T47D (cell line): ENCODE data around the gene DKC1.

ENCODE experiments used
- DNase-seq, 2 experiments: peaks; one replicate each; pipeline versions ENCODE4 v3.0.0 to v3.0.0-alpha.2; 2011 to 2012; ENCODE audit warnings: low read depth in 1 of 2, low spot score in 1 of 2
- JUND ChIP-seq: IDR thresholded peaks from 2 replicates; pipeline ENCODE4 v1.6.1; 2012; ENCODE audit warnings: low read depth
- in situ Hi-C: cut with HindIII; loops from 2 replicates; pipeline ENCODE4 v1.10.0; 2016; ENCODE audit warnings: low sequenced_read_pairs, low pct_unique_long_range_greater_than_20kb

Gene DKC1

DNA sequence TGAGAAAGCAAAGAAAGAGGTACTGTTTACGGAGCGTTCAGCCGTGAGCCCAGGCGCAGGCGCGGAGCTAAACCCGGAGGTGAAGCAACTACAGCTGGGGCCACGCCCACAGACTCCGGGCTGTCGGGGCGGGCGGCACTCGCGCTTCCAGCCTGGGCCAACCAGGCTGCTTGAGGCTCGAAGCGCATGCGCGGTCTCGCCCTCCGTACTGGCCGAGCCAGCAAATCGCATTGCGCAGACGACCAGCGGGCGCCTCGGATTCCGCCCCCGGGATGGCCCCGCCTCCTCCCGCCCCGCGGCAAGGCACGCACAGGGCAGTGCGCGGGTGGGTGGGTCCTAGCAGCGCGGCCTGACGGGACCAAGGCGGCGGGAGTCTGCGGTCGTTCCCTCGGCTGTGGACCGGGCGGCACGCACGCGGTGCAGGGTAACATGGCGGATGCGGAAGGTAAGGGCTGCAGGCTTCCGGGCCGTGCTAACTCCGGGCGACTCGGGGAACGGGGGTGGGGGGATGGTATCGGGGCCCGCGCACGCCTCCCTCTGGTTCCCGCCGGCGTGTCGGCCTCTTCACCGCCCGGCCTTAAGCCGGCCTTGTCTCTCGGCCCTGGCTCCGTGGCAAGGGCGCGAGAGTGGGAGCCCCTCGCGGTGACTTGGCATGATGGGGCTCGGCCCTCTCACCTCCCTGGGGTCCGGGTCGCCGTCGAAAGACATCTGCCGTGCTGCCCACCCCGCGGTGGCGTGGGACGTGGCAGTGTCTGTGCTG, at the start of gene DKC1:
Gene DKC1, plus strand, starts transcription at position 328 of the 760 bp plus-strand sequence. Its CDS starts 102 bp downstream, at position 430.
- TF ChIP-seq JUND: no peak
- peak; percentile 72 to 93 for DNase-seq
- in situ Hi-C loops: no loop called here

DNA sequence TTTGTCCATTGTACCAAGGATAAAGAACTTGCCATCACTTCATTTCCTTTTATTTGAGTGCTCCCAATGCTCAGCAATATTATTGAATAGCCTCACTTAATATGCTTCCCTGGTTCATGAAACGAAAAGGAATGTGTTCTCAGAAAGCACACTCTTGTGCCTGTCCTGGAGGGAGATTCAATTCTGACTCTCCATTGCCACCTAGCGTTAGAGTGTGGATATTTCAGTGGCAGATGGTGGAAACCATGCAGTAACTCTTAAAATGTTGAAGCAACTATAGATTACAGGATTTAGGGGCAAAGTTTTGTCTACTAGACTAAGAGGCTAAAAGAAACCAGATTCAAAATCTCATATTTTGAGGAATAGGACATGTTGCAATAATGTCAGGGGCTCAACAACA, 47.7 kb upstream of the DKC1 start:
- peak; percentile 7 to 58 for DNase-seq
- no peak for TF ChIP-seq JUND
- in situ Hi-C loops: no loop called here

DNA sequence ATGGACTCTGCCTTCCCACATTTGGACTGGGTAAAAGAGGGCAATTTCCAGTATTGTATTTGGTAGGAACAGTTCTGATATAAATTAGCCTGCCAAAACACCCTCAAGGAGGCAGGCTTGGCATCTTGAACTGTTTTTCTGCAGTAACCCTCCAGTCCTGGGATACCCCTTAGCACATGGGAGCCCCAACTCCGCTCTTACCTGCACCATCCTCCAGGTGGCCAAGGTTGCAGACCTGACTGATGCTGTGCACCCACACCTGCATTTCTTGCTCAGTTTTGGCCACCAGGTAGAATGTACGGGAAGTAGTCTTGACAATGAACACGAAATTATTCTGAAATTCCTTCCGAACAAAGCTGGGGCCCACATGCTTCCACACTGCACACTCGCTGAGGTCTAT, 46.8 kb upstream of the DKC1 start:
- TF ChIP-seq JUND: no peak
- DNase-seq: peak in 1 of 2 experiments; percentile 10
- in situ Hi-C loops: no loop called here

DNA sequence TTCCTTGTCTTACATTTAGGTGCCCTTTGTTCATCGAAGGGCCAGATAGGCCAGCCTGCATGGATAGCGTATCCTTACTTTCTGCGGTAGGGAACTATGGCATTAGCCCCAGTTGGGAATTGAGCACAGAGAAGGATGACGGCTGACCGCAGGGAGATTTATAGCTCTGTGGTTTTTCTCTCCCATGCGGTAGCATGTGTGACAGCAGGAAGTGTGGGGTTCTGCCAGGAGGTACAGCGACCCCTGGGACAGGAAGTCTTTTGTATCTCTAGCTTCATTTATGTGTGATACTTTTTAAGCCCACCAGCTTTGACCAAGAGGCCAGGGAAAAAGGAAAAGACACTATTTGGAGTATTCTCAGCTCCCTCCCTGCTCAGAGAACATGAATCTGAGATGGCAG, 44.8 kb upstream of the DKC1 start:
- TF ChIP-seq JUND: no peak
- in situ Hi-C loops: no loop called here
- DNase-seq: peak in 1 of 2 experiments; percentile 23

DNA sequence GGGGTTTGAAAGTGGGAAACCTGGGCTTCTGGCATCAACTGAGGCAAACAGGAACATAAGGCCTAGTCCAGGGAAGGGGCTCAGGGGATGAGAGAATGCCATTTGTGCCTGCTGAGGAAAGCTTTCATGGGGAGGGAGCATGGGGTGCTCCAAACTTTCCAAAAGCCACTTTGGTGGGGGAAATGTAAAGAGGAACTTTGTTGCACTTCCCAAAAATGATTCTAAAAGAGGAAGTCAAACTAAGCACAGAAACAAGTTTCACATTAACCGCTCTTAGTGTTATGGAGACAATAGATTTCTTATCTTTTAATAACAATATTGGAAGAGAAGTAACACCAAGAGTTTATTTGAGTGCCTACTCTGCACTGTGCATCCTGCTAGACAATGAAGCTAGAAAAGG, 44.0 kb upstream of the DKC1 start:
- TF ChIP-seq JUND: no peak
- in situ Hi-C loops: no loop called here
- DNase-seq: no peak

DNA sequence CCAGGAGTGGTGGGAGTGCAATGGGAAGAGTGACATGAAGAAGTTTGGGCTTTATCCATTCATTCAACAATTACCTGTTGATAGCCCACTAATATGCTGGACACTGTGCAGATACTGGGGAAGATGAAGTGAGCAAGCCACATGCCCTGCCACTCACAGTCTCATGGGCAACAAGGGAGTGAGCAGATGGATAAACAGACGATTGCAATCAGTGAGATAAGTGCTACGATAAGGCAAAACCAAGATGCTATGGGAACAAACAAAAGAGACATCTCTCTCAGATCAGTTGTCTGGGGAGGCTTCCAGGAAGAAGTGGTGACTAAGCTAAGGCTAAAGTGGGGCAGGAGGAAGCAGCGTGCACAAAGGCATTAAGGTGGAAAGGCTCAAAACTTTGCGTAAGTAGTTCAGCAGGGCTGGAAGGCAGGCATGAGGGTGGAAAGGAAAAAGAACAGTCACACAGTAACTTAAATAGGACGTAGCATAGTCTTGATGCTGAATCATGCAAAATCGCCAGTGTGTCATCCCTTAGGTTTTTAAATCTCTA, 43.5 kb upstream of the DKC1 start:
- TF ChIP-seq JUND: no peak
- no peak for DNase-seq
- in situ Hi-C loops: no loop called here

DNA sequence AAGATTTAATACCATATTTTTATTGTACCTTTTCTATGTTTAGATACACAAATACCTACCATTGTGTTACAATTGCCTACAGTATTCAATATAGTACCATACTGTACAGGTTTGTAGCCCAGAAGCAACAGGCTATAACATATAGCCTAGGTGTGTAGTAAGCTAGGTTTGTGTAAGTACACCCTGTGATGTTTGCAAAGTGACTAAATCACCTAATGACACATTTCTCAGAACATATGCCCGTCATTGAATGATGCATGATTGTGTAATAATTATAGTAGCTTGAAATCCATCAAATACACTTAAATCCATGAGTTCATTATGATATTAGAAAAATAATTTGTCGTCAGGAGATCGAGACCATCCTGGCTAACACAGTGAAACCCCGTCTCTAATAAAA, 42.6 kb upstream of the DKC1 start:
- no peak for TF ChIP-seq JUND
- in situ Hi-C loops: no loop called here
- no peak for DNase-seq

DNA sequence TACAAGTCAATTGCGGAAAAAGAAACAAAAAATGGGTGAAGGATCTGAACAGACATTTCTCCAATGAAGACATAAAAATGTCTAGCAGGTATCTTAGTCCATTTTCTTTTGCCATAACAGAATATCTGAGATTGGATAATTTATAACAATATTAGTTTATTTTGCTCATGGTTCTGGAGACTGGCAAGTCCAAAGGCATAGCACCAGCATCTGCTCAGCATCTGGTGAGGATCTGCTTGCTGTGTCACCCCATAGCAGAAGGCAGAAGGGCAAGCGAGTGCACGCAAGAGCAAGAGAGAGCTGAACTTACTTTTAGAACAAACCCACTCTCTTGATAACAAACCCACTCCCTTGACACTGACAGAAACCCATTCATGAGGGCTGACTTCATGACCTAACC, 41.5 kb upstream of the DKC1 start:
- DNase-seq: no peak
- TF ChIP-seq JUND: no peak
- in situ Hi-C loops: no loop called here

DNA sequence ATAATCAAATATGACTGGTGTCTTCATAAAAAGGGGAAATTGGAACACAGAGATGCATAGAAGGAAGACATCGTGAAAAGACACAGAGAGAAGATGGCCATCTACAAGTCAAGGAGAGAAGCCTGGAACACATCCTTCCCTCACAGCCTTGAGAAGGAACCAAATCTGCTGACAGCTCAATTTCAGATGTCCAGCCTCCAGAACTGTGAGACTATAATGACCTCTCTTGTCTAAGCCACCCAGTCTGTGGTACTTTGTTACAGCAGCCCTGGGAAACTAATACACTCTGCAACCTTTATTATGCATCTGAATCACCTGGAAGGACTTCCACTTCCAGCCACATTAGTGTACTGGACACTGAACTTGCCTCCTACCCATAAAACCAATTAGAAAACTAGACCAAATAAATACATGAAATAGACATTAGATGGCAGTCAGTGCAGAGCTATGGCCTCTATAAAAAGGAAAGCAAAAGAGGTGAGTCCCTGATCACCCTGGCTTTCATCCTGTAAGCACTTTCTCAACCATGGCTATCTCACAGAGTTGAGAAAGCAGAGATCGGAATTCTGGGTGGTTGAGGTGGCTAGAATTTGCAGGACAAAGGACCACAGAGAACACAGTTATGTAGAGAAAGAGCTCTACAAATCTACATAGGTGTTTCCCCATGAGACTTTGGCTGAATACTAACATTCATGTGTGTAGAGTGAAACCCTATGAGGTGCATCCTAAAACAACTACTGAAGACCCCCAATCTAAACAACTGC, 37.5 kb upstream of the DKC1 start:
- in situ Hi-C loops: no loop called here
- DNase-seq: no peak
- TF ChIP-seq JUND: no peak

DNA sequence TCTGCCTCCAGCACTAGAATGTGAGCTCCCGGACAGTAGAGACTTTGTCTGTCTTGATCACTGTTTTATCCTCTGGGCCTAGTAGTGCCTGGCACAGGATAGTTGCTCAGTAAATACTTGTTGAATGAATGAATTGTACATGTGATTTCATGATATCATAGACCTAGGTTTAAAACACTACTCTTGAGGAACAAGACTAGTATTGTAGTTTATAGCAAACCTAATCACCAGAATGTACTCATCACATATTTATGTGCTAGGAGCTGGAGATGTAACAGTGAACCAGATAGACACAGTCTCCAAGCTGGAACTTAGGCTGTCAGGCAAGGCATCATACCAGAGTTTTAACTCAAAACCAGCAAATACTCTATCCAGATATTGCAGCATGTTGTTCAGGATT, 35.2 kb upstream of the DKC1 start:
- in situ Hi-C loops: no loop called here
- no peak for TF ChIP-seq JUND
- no peak for DNase-seq

DNA sequence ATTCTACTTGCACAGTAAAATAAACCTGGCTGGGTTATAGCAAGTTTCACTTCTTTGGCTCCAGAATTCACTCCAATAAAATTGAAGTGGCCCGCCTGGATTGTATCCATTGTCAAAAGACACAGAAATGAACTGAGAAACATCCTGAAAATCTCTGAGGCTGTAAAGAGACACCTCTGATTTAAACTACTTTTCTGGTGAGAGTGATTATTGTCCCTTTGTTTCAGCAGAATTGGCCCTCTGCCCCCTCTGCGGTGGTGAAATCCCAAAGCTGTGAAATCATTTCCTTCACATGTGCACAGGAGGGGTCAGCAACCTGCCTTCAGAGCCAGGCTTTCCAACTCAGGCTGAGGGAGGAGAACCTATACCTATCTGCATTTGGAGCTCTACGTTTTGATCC, 34.8 kb upstream of the DKC1 start:
- in situ Hi-C loops: no loop called here
- TF ChIP-seq JUND: no peak
- DNase-seq: no peak

DNA sequence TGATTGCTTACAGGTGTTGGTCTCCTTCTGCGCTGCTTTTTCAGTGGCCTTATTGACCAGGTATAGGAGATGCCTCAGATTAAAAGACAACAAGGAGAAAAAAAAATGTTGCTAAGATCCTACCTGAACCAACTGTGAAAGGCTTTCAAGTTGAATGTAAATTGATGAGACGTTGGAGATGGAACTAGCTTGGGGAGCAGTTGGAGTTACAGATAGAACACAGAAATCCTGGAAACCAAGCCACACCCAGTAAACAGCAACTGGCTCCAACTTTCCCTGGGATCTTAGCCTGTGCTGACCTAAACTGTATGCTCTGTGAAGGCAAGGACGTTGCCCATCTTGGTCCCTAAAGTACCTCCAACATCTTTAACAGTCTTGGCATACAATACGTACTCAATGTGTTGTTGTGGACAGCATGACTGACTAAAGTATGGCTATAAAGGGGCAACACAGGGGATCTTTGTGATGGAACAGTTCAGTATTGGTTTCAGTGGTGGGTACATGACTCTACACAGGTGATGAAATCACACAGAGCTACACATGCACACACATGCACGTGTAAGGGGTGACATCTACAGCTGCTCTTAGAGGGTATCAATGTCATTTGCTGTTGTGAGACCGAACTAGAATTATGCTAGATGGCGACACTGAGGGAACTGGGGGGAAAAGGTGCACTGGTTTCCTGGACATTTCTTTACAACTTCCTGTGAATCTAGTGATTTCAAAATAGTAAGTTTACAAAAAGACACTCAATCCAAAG, 34.1 kb upstream of the DKC1 start:
- TF ChIP-seq JUND: no peak
- in situ Hi-C loops: no loop called here
- no peak for DNase-seq
